GM12875 (cell line): Measurements from ENCODE around the gene IL1B.
"Not testable (repeated sequence)": the region's sequence is repeated elsewhere in the genome, so short reads cannot be mapped to it uniquely, and the experiment has no call there.

Source experiments
- H3K4me3 ChIP-seq: one replicate; pipeline ENCODE4 v1.5.1; 2011; ENCODE audit warnings: low read depth, low read length, control low read depth
- CTCF ChIP-seq: IDR thresholded peaks from 2 replicates; pipeline ENCODE4 v1.5.1; 2011; ENCODE audit warnings: low read depth, mild to moderate bottlenecking, control low read depth, inconsistent platforms, low read length, moderate library complexity, borderline replicate concordance; ENCODE audit not compliant: insufficient read depth

Gene IL1B

GRCh38 chr2:112836163-112836560 is 417 bp downstream of the IL1B start:
- H3K4me3 ChIP-seq: no peak overlapping the region

GRCh38 chr2:112835536-112836162 is 930 bp downstream of the IL1B start:
- TF ChIP-seq CTCF: no peak
- H3K4me3 ChIP-seq: no peak overlapping the region

More at GRCh38 chr2:112836163-112836560, 417 bp downstream of the IL1B start:
- TF ChIP-seq CTCF: no peak

- TF ChIP-seq CTCF: no peak
- no peak overlapping the region for H3K4me3 ChIP-seq
Measured at GRCh38 chr2:112835061-112835501, 1.5 kb downstream of the IL1B start.

GRCh38 chr2:112834396-112835037 is 2.1 kb downstream of the IL1B start:
- H3K4me3 ChIP-seq: no peak overlapping the region
- TF ChIP-seq CTCF: no peak

GRCh38 chr2:112833976-112834375 is 2.6 kb downstream of the IL1B start:
- TF ChIP-seq CTCF: no peak
- no peak overlapping the region for H3K4me3 ChIP-seq

GRCh38 chr2:112833639-112833931 is 3.0 kb downstream of the IL1B start:
- not testable (repeated sequence) for H3K4me3 ChIP-seq

GRCh38 chr2:112832841-112833638 is 3.5 kb downstream of the IL1B start:
- no peak for TF ChIP-seq CTCF
- H3K4me3 ChIP-seq: no peak overlapping the region
